Natural killer cell treated with Interleukin-12 subunit alpha and Interleukin-12 subunit beta and Interleukin-15 and Interleukin-18, amount 100 ng/mL, for 72 hours (primary cell): ENCODE results near the gene CHRNG. TPM values are rescaled to one million over a fixed set of nuclear protein-coding genes. Genes with fewer than 3 reads are reported as not detected.

Experiments
- ATAC-seq, 2 donors: fragments of 150-1000 bp; cut with Tn5 transposase in 1 of 2; sonication (Bioruptor Pico), chemical (Tn5 transposase) in 1 of 2; 2 replicates each; pipeline ENCODE4 v1.10.0; 2021
- DNase-seq: peaks from one replicate; pipeline ENCODE4 v3.0.0; 2022; ENCODE audit warnings: low spot score
- H3K27ac Mint-ChIP-seq, 2 donors: 1 replicate in 1 of 2; 2 replicates in 1 of 2; pipeline ENCODE4 v1.8.0; 2022; ENCODE audit warnings: mixed read lengths in 2 of 2, mild to moderate bottlenecking in 1 of 2, moderate library complexity in 1 of 2
- H3K27me3 Mint-ChIP-seq, 2 donors: 1 replicate in 1 of 2; 2 replicates in 1 of 2; pipeline ENCODE4 v1.8.0; 2022; ENCODE audit warnings: mixed read lengths in 2 of 2
- H3K36me3 Mint-ChIP-seq: one replicate; pipeline ENCODE4 v1.8.0; 2022; ENCODE audit warnings: mixed read lengths
- H3K4me1 Mint-ChIP-seq, 2 donors: 1 replicate in 1 of 2; 2 replicates in 1 of 2; pipeline ENCODE4 v1.8.0; 2022; ENCODE audit warnings: low read depth in 2 of 2, mixed read lengths in 2 of 2, mild to moderate bottlenecking in 1 of 2
- H3K4me3 Mint-ChIP-seq: one replicate; pipeline ENCODE4 v1.8.0; 2022; ENCODE audit warnings: mixed read lengths
- H3K9me3 Mint-ChIP-seq: 2 replicates; pipeline ENCODE4 v1.8.0; 2022; ENCODE audit warnings: mixed read lengths
- total RNA-seq, 2 donors: library from RNA; stranded (reverse); gene quantifications; one replicate each; pipeline ENCODE4 v1.2.3, GENCODE V29; 2022

The CHRNG gene
- total RNA-seq, 2 donors from 2014 or later: not detected

GRCh38 chr2:232501331-232501771, 38.1 kb upstream of the CHRNG start:
- no peak for DNase-seq
- H3K27ac Mint-ChIP-seq: no peak overlapping the region
- H3K36me3 Mint-ChIP-seq: no peaks in the 10 kb centered on the region
- no peaks in the 10 kb centered on the region for H3K9me3 Mint-ChIP-seq
- peaks cover 18 to 21% of the 10 kb centered on the region in 2 donors for H3K27me3 Mint-ChIP-seq
- no peak for ATAC-seq
- H3K4me1 Mint-ChIP-seq: peaks cover 0 to 4% of the 10 kb centered on the region in 2 donors
- no peak overlapping the region for H3K4me3 Mint-ChIP-seq

- no peak overlapping the region for H3K27ac Mint-ChIP-seq
These were observed 37.6 kb upstream of the CHRNG start for GRCh38 chr2:232501794-232502390.

DNA sequence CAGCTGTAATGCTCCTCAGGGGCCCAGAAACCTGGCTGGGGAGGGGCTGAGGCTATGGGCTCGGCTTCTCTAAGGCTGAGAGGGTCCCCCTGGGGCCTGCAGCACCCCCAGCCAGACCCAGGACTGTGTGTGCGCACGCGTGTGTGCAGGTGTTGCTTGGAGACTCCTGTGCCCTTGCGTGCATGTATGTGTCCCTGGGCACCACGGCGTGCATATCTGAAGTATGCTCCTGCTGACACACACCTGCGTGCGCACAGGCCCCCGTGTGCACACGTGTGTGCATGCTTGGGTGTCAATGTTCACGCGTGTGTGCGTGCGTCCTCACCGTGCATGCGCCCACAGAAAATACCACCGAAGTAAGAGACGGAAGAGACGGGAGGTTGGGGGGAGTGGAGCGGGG, 37.0 kb upstream of the CHRNG start:
- H3K36me3 Mint-ChIP-seq: no peaks in the 10 kb centered on the region
- H3K4me3 Mint-ChIP-seq: no peak overlapping the region
- peaks cover 0 to 4% of the 10 kb centered on the region in 2 donors for H3K4me1 Mint-ChIP-seq
- no peak for ATAC-seq
- no peak for DNase-seq
- H3K27me3 Mint-ChIP-seq: peaks cover 21 to 22% of the 10 kb centered on the region in 2 donors
- H3K27ac Mint-ChIP-seq: no peak overlapping the region
- no peaks in the 10 kb centered on the region for H3K9me3 Mint-ChIP-seq

More at GRCh38 chr2:232501794-232502390, 37.6 kb upstream of the CHRNG start:
- DNase-seq: no peak
- Mint-ChIP-seq H3K36me3 (no peaks in the 10 kb centered on the region), H3K9me3 (no peaks in the 10 kb centered on the region), H3K4me1 (peaks cover 0 to 4% of the 10 kb centered on the region in 2 donors), H3K27me3 (peaks cover 18 to 21% of the 10 kb centered on the region in 2 donors), H3K4me3 (no peak overlapping the region)
- no peak for ATAC-seq

GRCh38 chr2:232502911-232503808, 36.3 kb upstream of the CHRNG start:
- peaks cover 21 to 24% of the 10 kb centered on the region in 2 donors for H3K27me3 Mint-ChIP-seq
- peaks cover 0 to 4% of the 10 kb centered on the region in 2 donors for H3K4me1 Mint-ChIP-seq
- DNase-seq: no peak
- H3K36me3 Mint-ChIP-seq: no peaks in the 10 kb centered on the region
- H3K27ac Mint-ChIP-seq: no peak overlapping the region
- ATAC-seq: peak in 1 of 2 donors; percentile 29
- no peaks in the 10 kb centered on the region for H3K9me3 Mint-ChIP-seq
- H3K4me3 Mint-ChIP-seq: peak overlapping the region; percentile 27

- ATAC-seq (no peak), DNase-seq (no peak)
- H3K27ac Mint-ChIP-seq: no peak overlapping the region
- H3K36me3 Mint-ChIP-seq: no peaks in the 10 kb centered on the region
- peaks cover 0 to 4% of the 10 kb centered on the region in 2 donors for H3K4me1 Mint-ChIP-seq
- H3K9me3 Mint-ChIP-seq: no peaks in the 10 kb centered on the region
- H3K27me3 Mint-ChIP-seq: peaks cover 14 to 23% of the 10 kb centered on the region in 2 donors
- H3K4me3 Mint-ChIP-seq: peak overlapping the region; percentile 27
These were observed 35.6 kb upstream of the CHRNG start for GRCh38 chr2:232503809-232504323.

DNA sequence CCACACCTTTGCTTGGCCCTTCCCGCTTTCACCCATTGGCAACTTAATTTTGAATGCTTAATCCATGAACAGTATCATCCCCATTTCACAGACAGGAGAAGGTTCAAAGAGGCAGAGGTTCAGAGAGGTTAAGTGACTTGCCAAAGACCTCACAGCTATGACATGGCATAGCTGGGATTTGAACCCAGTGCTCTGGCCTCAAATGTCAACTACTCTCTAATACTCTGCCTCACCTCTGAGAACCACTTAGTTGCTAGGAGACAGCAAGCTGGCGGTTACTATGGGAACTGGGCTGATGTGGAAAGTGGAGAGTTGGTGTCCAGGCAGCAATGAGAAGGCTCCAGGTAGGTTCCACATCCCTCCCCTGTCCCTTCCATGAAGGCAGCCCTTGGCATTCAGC, 35.1 kb upstream of the CHRNG start:
- Mint-ChIP-seq H3K27ac (no peak overlapping the region), H3K4me3 (no peak overlapping the region)
- ATAC-seq: no peak

GRCh38 chr2:232505856-232506255, 33.6 kb upstream of the CHRNG start:
- no peaks in the 10 kb centered on the region for H3K36me3 Mint-ChIP-seq
- H3K4me3 Mint-ChIP-seq: no peak overlapping the region
- H3K27me3 Mint-ChIP-seq: peaks cover 14 to 26% of the 10 kb centered on the region in 2 donors
- H3K9me3 Mint-ChIP-seq: no peaks in the 10 kb centered on the region
- H3K27ac Mint-ChIP-seq: no peak overlapping the region
- peaks cover 0 to 4% of the 10 kb centered on the region in 2 donors for H3K4me1 Mint-ChIP-seq
- no peak for DNase-seq
- ATAC-seq: no peak

More for the DNA sequence above, 35.1 kb upstream of the CHRNG start:
- DNase-seq: no peak
- Mint-ChIP-seq H3K36me3 (no peaks in the 10 kb centered on the region), H3K9me3 (no peaks in the 10 kb centered on the region), H3K27me3 (peaks cover 14 to 26% of the 10 kb centered on the region in 2 donors), H3K4me1 (peaks cover 0 to 4% of the 10 kb centered on the region in 2 donors)

DNA sequence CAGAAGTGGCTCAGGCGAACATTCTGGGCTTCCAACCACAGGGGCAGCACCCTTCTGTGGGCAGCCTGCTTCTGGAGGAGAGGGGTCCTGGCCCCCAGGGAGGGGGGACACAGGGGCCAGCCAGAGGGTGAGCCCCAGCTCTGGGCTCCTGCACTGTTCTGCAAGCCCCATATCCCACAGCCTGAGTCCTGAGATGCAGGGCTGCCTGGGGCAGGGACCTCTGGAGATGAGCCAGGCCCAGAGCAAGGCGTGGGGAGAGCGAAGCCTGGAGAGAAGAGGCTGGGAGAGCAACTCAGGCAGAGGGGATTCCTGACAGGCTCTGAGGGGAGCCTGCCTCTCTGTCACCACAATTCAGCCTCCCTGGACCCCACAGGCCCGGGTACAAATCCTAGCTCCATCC, 32.8 kb upstream of the CHRNG start:
- Mint-ChIP-seq H3K4me3 (no peak overlapping the region), H3K27ac (no peak overlapping the region)
- ATAC-seq: no peak

DNA sequence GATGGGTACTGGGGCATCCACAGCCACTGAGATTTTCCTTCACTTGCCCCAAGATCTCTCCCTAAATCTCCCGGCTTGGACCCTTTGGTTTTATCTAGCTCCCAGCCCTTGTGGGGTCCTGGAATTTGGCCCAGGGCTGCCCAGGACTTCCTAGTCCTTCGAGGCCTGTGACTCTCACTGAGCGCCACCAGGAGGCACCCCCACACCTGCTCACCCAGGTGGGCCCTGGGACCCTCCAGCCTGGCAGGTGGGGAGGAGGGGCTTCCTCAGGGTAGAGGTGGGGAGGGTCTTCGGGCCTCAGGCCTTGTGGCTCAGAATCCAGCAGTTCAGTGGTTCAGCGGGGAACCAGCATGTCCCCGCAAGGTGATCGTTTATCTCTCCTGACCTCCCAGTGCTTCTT, 31.2 kb upstream of the CHRNG start:
- Mint-ChIP-seq H3K4me3 (no peak overlapping the region), H3K4me1 (no peaks in the 10 kb centered on the region), H3K36me3 (no peaks in the 10 kb centered on the region), H3K9me3 (no peaks in the 10 kb centered on the region), H3K27me3 (peaks cover 14 to 22% of the 10 kb centered on the region in 2 donors), H3K27ac (no peak overlapping the region)
- ATAC-seq (no peak), DNase-seq (no peak)

More for the DNA sequence above, 32.8 kb upstream of the CHRNG start:
- Mint-ChIP-seq H3K27me3 (peaks cover 14 to 26% of the 10 kb centered on the region in 2 donors), H3K4me1 (peaks cover 0 to 4% of the 10 kb centered on the region in 2 donors), H3K9me3 (no peaks in the 10 kb centered on the region), H3K36me3 (no peaks in the 10 kb centered on the region)
- DNase-seq: no peak

- Mint-ChIP-seq H3K9me3 (no peaks in the 10 kb centered on the region), H3K27me3 (peaks cover 0 to 15% of the 10 kb centered on the region in 2 donors), H3K4me1 (no peaks in the 10 kb centered on the region), H3K36me3 (no peaks in the 10 kb centered on the region), H3K27ac (no peak overlapping the region), H3K4me3 (no peak overlapping the region)
- DNase-seq (no peak), ATAC-seq (no peak)
These were observed 28.1 kb upstream of the CHRNG start for GRCh38 chr2:232511336-232511890.

- Mint-ChIP-seq H3K4me3 (no peak overlapping the region), H3K4me1 (no peaks in the 10 kb centered on the region), H3K27ac (no peak overlapping the region), H3K9me3 (no peaks in the 10 kb centered on the region), H3K36me3 (no peaks in the 10 kb centered on the region), H3K27me3 (peaks cover 0 to 14% of the 10 kb centered on the region in 2 donors)
- DNase-seq: no peak
- no peak for ATAC-seq
These were observed 26.9 kb upstream of the CHRNG start for GRCh38 chr2:232512602-232513001.

DNA sequence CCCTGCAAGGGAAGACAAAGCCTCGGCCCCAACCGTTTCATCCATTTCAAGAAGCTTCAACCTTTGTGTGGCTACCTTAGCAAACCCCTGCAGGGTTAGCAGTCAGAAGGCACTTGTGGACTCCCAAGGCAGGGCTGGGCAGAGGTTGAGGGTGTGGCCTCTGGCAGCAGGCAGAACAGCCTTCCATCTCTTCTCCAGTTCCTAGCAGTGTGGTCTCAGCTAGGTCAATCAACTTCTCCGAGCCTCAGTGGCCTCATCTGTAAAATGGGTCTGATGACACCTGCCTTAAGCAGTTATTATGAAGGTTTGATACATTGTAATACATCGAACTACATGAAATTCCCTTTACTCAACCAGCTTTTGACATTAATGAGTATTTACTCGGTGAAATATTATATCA, 26.1 kb upstream of the CHRNG start:
- Mint-ChIP-seq H3K4me3 (no peak overlapping the region), H3K27ac (no peak overlapping the region), H3K36me3 (no peaks in the 10 kb centered on the region), H3K4me1 (no peaks in the 10 kb centered on the region), H3K27me3 (peaks cover 0 to 14% of the 10 kb centered on the region in 2 donors), H3K9me3 (no peaks in the 10 kb centered on the region)
- DNase-seq: no peak
- ATAC-seq: no peak

GRCh38 chr2:232515639-232516038, 23.9 kb upstream of the CHRNG start:
- no peaks in the 10 kb centered on the region for H3K4me1 Mint-ChIP-seq
- DNase-seq (no peak), ATAC-seq (no peak)
- H3K36me3 Mint-ChIP-seq: no peaks in the 10 kb centered on the region
- no peak overlapping the region for H3K4me3 Mint-ChIP-seq
- H3K9me3 Mint-ChIP-seq: no peaks in the 10 kb centered on the region
- H3K27ac Mint-ChIP-seq: no peak overlapping the region
- H3K27me3 Mint-ChIP-seq: peaks cover 0 to 16% of the 10 kb centered on the region in 2 donors
